ENCODE data around the gene AJAP1.

AJAP1 gene

GRCh38 chr1:4754816-4755215, 100.4 kb downstream of the AJAP1 start:
- H3K4me3 ChIP-seq (replicated peaks; ENCODE audit: low read depth, low read length), result no peak overlapping the region
- no peak for DNase-seq (ENCODE audit: low read depth)
- TF ChIP-seq CTCF (IDR thresholded peaks at IDR 0.05; ENCODE audit: low read length, missing control alignments), result no peak

- DNase-seq (ENCODE audit: low read depth), result no peak
- no peak for TF ChIP-seq CTCF (IDR thresholded peaks at IDR 0.05; ENCODE audit: low read length, missing control alignments)
- no peak overlapping the region for H3K4me3 ChIP-seq (replicated peaks; ENCODE audit: low read depth, low read length)
These were observed 101.0 kb downstream of the AJAP1 start for GRCh38 chr1:4755301-4755845.

GRCh38 chr1:4755864-4756504, 101.6 kb downstream of the AJAP1 start:
- TF ChIP-seq CTCF (IDR thresholded peaks at IDR 0.05; ENCODE audit: low read length, missing control alignments), result no peak
- DNase-seq (ENCODE audit: low read depth), result no peak
- no peak overlapping the region for H3K4me3 ChIP-seq (replicated peaks; ENCODE audit: low read depth, low read length)

- no peak overlapping the region for H3K4me3 ChIP-seq (replicated peaks; ENCODE audit: low read depth, low read length)
- DNase-seq (ENCODE audit: low read depth), result no peak
- no peak for TF ChIP-seq CTCF (IDR thresholded peaks at IDR 0.05; ENCODE audit: low read length, missing control alignments)
These were observed 102.6 kb downstream of the AJAP1 start for GRCh38 chr1:4756851-4757580.

GRCh38 chr1:4759671-4760070, 105.3 kb downstream of the AJAP1 start:
- no peak overlapping the region for H3K4me3 ChIP-seq (replicated peaks; ENCODE audit: low read depth, low read length)
- TF ChIP-seq CTCF (IDR thresholded peaks at IDR 0.05; ENCODE audit: low read length, missing control alignments), result no peak
- no peak for DNase-seq (ENCODE audit: low read depth)

- no peak for TF ChIP-seq CTCF (IDR thresholded peaks at IDR 0.05; ENCODE audit: low read length, missing control alignments)
- no peak for DNase-seq (ENCODE audit: low read depth)
- H3K4me3 ChIP-seq (replicated peaks; ENCODE audit: low read depth, low read length), result no peak overlapping the region
These were observed 105.7 kb downstream of the AJAP1 start for GRCh38 chr1:4760088-4760487.

Measured in fibroblast of pulmonary artery (primary cell).